ENCODE results near the gene GABRB3. TPM values are rescaled to one million over a fixed set of nuclear protein-coding genes. Genes with fewer than 3 reads are reported as not detected.
"Not testable (repeated sequence)": the region's sequence is repeated elsewhere in the genome, so short reads cannot be mapped to it uniquely, and the experiment has no call there.

Gene GABRB3
- total RNA-seq, 1 experiment from 2014 or later = not detected

- DNase-seq (ENCODE audit: low read depth) = no peak
These were observed 36.2 kb downstream of the GABRB3 start for GRCh38 chr15:26736502-26737248.

- DNase-seq (ENCODE audit: low read depth) = no peak
These were observed 40.9 kb downstream of the GABRB3 start for GRCh38 chr15:26731965-26732364.

- DNase-seq (ENCODE audit: low read depth) = no peak
These were observed 43.3 kb downstream of the GABRB3 start for GRCh38 chr15:26729581-26729980.

GRCh38 chr15:26729030-26729429, 43.8 kb downstream of the GABRB3 start:
- no peak for DNase-seq (ENCODE audit: low read depth)

- no peak for DNase-seq (ENCODE audit: low read depth)
These were observed 48.3 kb downstream of the GABRB3 start for GRCh38 chr15:26724381-26725150.

- no peak for DNase-seq (ENCODE audit: low read depth)
These were observed 50.2 kb downstream of the GABRB3 start for GRCh38 chr15:26722621-26723160.

GRCh38 chr15:26721232-26721967, 51.5 kb downstream of the GABRB3 start:
- no peak for DNase-seq (ENCODE audit: low read depth)

- no peak for DNase-seq (ENCODE audit: low read depth)
These were observed 52.3 kb downstream of the GABRB3 start for GRCh38 chr15:26720546-26720945.

GRCh38 chr15:26719866-26720265, 53.0 kb downstream of the GABRB3 start:
- DNase-seq (ENCODE audit: low read depth) = not testable (repeated sequence)

GRCh38 chr15:26716069-26716468, 56.8 kb downstream of the GABRB3 start:
- DNase-seq (ENCODE audit: low read depth) = no peak

GRCh38 chr15:26713498-26713897, 59.4 kb downstream of the GABRB3 start:
- no peak for DNase-seq (ENCODE audit: low read depth)

- no peak for DNase-seq (ENCODE audit: low read depth)
These were observed 60.5 kb downstream of the GABRB3 start for GRCh38 chr15:26712335-26712734.

- DNase-seq (ENCODE audit: low read depth) = no peak
These were observed 61.4 kb downstream of the GABRB3 start for GRCh38 chr15:26711445-26711844.

GRCh38 chr15:26702381-26702780, 70.5 kb downstream of the GABRB3 start:
- no peak for DNase-seq (ENCODE audit: low read depth)

- DNase-seq (ENCODE audit: low read depth) = no peak
These were observed 74.3 kb downstream of the GABRB3 start for GRCh38 chr15:26698555-26698954.

GRCh38 chr15:26697913-26698312, 75.0 kb downstream of the GABRB3 start:
- DNase-seq (ENCODE audit: low read depth) = no peak

- DNase-seq (ENCODE audit: low read depth) = no peak
These were observed 81.6 kb downstream of the GABRB3 start for GRCh38 chr15:26691249-26691648.

GRCh38 chr15:26690778-26691177, 82.1 kb downstream of the GABRB3 start:
- DNase-seq (ENCODE audit: low read depth) = no peak

GRCh38 chr15:26689462-26689861, 83.4 kb downstream of the GABRB3 start:
- no peak for DNase-seq (ENCODE audit: low read depth)

- DNase-seq (ENCODE audit: low read depth) = no peak
These were observed 86.2 kb downstream of the GABRB3 start for GRCh38 chr15:26686547-26687187.

- DNase-seq (ENCODE audit: low read depth) = no peak
These were observed 90.2 kb downstream of the GABRB3 start for GRCh38 chr15:26682598-26683164.
